GM12892 (cell line): Measurements from ENCODE around the gene RANBP10.

Experiments used
- DNase-seq: peaks from one replicate; pipeline ENCODE4 v3.0.0; 2011; ENCODE audit not compliant: insufficient read length
- FAIRE-seq: peaks from 2 replicates; lab custom pipeline; 2011; peaks lifted over from hg19 to GRCh38; lab: Jason Lieb, UNC
- POLR2A ChIP-seq: IDR thresholded peaks from 2 replicates; pipeline ENCODE4 v1.6.1; 2011; ENCODE audit warnings: low read depth, low read length, control low read depth
- POLR2AphosphoS5 ChIP-seq: IDR thresholded peaks from 2 replicates; pipeline ENCODE4 v1.6.1; 2011; ENCODE audit warnings: low read depth, low read length, control low read depth
- TAF1 ChIP-seq: IDR thresholded peaks from 2 replicates; pipeline ENCODE4 v1.6.1; 2011; ENCODE audit warnings: low read depth, mild to moderate bottlenecking, control low read depth, low read length, borderline replicate concordance

The RANBP10 gene

DNA sequence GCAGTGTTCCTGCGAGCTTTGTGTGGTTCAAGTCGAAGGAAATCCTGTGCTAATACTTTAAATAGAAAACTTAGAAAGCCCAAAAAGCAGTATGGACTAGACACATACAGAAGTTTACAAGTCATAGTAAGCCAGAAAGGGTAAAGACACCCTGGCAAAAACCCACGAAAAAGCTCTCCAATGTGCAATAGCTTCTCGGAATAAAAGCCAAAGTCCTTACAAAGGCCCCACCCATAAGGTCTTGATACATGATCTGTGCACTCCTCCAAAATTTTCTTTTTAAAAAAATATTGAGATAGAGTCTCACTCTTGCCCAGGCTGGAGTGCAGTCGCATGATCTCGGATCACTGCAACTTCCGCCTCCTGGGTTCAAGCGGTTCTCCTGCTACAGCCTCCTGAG is 129.4 kb downstream of the RANBP10 start:
- no peak for FAIRE-seq
- no peak for DNase-seq
- TF ChIP-seq POLR2A (no peak), POLR2AphosphoS5 (no peak), TAF1 (no peak)

GRCh38 chr16:67676516-67676915 is 129.8 kb downstream of the RANBP10 start:
- TF ChIP-seq POLR2AphosphoS5 (no peak), TAF1 (no peak), POLR2A (no peak)
- DNase-seq (no peak), FAIRE-seq (no peak)

DNA sequence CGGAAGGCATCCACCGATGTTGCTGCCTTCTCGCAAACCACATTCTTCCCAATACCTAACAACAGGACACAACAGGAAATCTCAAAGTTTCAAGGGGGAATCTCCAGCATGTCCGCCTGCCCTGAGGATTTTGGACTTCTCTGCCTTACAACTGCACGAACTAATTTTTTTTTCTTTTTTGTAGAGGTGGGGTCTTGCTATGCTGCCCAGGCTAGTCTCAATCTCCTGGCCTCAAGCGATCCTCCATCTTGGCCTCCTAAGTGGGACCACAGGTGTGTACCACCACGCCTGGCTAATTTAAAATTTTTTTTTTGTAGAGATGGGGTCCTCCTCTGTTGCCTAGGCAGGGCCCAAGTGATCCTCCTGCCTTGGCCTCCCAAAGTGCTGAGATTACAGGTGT is 130.4 kb downstream of the RANBP10 start:
- no peak for DNase-seq
- FAIRE-seq, result no peak
- TF ChIP-seq POLR2AphosphoS5, result no peak
- no peak for TF ChIP-seq POLR2A

GRCh38 chr16:67675579-67675935 is 130.8 kb downstream of the RANBP10 start:
- FAIRE-seq (no peak), DNase-seq (no peak)
- TF ChIP-seq POLR2AphosphoS5 (no peak), POLR2A (no peak), TAF1 (no peak)

GRCh38 chr16:67674851-67675578 is 131.3 kb downstream of the RANBP10 start:
- TF ChIP-seq POLR2AphosphoS5 (no peak), POLR2A (no peak), TAF1 (no peak)
- no peak for DNase-seq
- FAIRE-seq, result no peak

DNA sequence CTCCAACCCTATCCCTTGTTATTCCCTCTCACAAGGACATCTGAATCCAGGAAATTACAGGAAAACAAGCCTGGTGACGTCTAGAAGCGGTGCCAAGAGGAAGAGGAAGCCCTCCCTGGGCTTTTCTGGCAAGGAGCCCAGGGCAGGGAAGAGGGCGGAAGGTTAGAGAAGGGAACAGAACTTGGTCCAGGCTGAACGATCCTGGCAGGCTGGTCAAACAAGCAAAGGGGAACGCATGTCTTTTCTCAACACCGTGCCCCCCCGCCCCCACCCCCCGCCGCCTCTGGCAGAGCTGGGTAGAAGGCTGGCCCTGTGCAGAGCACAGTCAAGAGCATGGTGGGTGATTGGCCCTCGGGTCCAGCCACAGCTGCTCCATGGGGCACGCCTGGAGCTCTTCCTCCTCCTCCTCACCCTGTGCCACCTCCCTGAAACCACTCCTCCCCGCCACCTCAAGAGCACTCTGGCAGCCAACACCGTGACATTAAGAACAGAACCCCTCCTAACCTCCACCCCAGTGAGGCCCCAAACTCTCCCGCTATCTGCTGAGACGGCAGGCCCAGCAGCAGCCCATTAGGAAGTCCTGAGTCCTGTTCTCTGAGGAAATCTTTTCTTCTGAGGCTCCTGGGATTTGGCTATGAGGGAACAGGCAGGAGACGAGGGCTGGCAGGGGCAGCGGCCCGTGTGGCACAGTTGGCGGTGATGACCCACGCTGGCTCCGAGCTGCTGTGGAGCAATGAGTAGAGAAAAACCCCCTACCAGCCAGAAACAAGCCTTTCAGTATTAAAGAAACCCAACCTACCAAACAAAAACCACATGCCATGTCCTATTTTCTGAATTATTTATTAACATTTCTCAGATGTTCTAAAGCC is 132.4 kb downstream of the RANBP10 start:
- DNase-seq (no peak), FAIRE-seq (no peak)
- no peak for TF ChIP-seq POLR2AphosphoS5
